ENCODE data around the gene WDR59. TPM values are rescaled to one million over a fixed set of nuclear protein-coding genes. Genes with fewer than 3 reads are reported as not detected.

WDR59 gene
- total RNA-seq, 1 donor from 2014 or later, result 48.8 TPM

DNA sequence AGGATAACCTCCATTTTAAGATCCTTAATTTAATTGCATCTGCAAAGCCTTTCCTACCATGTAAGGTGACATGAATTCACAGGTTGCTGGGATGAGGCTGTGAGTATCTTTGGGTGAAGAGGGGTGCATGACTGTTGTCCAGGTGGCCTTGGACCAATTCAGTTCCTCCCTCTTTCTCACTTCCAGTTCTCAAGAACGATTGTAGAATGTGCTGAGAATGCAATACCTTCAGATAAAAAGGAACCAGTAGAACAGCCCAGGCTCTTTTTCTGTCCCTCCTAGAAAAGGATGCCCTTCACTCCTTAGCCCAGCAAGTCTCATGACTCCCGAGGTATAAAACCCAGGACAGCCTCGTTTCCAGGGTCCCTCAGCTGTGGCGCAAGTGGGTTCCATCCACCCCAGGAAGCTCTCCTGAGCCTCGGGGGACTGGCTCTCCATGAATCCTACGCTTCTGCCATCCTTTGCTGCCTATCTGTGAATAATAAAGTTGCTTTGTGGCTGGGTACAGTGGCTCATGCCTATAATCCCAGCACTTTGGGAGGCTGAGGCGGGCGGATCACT, 148.7 kb downstream of the WDR59 start:
- intact Hi-C loops (cut with DNase I), result no loop called here
- no peak for DNase-seq (ENCODE audit: low spot score)

DNA sequence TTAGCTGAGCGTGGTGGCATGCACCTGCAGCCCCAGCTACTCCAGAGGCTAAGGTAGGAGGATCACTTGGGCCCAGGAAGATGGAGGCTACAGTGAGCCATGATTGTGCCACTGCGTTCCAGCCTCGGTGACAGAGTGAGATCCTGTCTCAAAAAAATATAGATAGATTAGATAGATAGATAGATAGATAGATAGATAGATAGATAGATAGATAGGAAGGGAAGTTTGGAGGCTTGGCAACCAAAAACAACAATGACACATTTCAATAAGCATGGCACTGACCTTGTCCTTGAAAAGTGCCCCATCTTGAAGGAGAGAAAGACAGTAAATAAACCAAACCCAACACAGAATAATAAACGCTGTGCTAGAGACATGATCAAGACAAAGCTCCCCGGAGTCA, 152.7 kb downstream of the WDR59 start:
- no peak for DNase-seq (ENCODE audit: low spot score)
- intact Hi-C loops (cut with DNase I), result no loop called here

DNA sequence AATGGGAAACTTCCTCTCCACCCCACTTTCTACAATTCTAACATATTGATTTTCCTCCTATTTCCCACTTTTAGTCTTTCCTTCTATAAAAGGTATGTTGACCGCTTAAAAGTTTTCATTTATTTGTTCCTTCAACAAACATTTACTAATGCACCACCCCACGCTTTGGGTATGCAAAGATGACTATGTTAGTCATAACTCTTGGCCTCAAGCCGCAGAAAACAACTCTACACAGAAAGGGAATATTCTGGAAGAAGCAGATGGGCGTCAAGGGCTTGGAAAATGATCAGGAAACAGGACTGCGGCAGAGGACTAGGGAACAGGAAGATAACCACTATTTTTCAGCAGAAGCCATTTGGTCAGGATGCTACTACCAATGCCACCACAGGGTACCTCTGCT, 153.5 kb downstream of the WDR59 start:
- intact Hi-C loops (cut with DNase I), result no loop called here

DNA sequence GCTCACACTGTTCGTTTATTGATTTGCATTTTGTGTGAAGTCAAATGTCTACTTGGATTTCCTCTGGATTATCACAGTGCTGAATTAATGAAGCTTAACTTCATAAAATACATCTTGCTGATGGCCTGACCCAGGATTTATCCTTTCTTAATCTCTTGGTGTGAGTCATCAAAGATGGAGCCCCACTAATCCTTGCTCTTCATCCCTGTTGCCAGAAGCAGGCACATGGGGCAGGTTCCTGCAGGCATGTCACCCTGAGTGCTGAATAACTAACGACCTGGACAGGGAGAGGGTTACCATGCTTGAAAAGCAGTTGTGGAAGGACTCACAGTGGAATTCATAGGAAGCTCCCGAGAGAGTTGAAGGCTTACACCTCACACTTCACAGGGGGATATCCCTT, 154.3 kb downstream of the WDR59 start:
- intact Hi-C loops (cut with DNase I), result no loop called here
- DNase-seq (ENCODE audit: low spot score), result no peak

More for the DNA sequence above, 153.5 kb downstream of the WDR59 start:
- no peak for DNase-seq (ENCODE audit: low spot score)

DNA sequence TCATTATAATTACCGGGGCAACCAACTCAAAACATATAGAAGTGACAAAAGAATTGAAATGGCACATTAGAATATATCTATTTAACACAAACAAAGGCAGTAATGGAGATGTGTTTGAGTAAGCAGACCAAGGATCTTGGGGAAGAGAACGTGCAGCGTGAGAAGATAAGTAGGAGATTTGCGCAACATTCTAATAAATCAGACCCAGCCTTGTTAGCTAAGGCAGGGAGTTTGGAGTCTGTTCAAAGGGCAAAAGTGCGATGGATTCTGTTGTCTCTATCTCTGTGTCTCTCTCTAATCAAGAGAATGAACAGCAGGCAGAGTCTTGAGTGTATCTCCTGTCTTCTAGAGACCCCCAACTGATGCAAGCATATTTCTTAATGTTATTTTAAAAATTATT, 155.3 kb downstream of the WDR59 start:
- intact Hi-C loops (cut with DNase I), result no loop called here
- DNase-seq (ENCODE audit: low spot score), result no peak

DNA sequence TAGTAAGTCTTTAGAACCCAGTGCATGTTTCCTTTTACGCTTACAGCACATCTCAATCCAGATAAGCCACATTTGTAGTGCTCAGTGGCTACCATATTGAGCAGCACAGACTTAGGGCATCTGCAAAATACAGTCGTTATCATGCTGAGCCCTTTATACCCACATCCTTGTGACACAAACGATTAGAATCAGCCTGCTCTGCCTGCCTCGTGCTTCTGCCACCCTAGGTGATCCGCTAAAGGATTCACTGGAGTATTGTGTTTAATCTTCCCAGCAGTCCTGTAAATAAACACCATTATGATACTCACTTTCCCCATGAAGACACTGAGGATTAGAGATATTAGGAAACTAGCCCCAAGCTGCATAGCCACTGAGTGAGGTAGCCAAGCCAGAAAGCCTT, 159.0 kb downstream of the WDR59 start:
- peak; percentile 6 for DNase-seq (ENCODE audit: low spot score)
- intact Hi-C loops (cut with DNase I), result no loop called here

DNA sequence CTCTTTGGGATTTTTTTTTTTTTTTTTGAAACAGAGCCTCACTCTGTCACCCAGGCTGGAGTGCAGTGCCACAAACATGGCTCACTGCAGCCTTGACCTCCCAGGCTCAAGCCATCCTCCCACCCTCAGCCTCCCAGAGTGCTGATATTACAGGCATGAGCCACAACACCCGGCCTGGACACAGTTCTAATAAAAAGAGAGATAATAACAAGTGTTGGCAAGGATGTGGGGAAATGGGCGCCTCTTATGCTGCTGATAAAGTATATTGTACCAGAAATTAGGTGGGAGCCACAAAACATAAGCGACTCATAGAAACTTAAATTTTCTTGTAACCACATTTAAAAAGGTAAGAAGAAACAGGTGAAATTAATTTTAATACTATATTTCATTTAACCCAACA, 159.9 kb downstream of the WDR59 start:
- DNase-seq (ENCODE audit: low spot score), result peak; percentile 15
- intact Hi-C loops (cut with DNase I), result no loop called here

Other genes with a start within 250 kb of the WDR59 start
- not detected for gene FA2H, start 210.3 kb downstream of the WDR59 start, total RNA-seq
- gene ZNRF1, start 13.9 kb upstream of the WDR59 start, total RNA-seq, result 31.3 TPM
- gene LDHD, start 131.7 kb upstream of the WDR59 start, total RNA-seq, result 89.3 TPM
- gene ZFP1, start 163.4 kb upstream of the WDR59 start, total RNA-seq, result 10.5 TPM
- gene CTRB2, start 222.0 kb upstream of the WDR59 start, total RNA-seq, result not detected
- gene CTRB1, start 233.9 kb upstream of the WDR59 start, total RNA-seq, result not detected